Activated naive CD8-positive, alpha-beta T cell treated with anti-CD3 and anti-CD28 coated beads, Interleukin-2, amount 10 ng/mL, durations not matched to agents 7 days and 5 days (primary cell): Measurements from ENCODE around the gene IGSF6. TPM values are rescaled to one million over a fixed set of nuclear protein-coding genes. Genes with fewer than 3 reads are reported as not detected.

Source experiments
- total RNA-seq, 2 experiments: library from RNA; stranded (reverse); gene quantifications; one replicate each; pipeline ENCODE4 v1.2.3, GENCODE V29; 2021

IGSF6 gene
- total RNA-seq, 2 experiments from 2014 or later, result 1.7 to 1.8 TPM

Other genes with a start within 250 kb of the IGSF6 start
- 10 to 100 TPM; 95.2 to 95.9 TPM for gene METTL9, start 53.0 kb downstream of the IGSF6 start, total RNA-seq
- gene OTOA, start 11.4 kb upstream of the IGSF6 start, total RNA-seq, result under 1 TPM; 0.14 to 0.17 TPM
- gene NPIPB4, start 205.1 kb upstream of the IGSF6 start, total RNA-seq, result 100 to 1,000 TPM; 237 to 255 TPM